ENCODE data around the gene CACNA2D4.

DNA sequence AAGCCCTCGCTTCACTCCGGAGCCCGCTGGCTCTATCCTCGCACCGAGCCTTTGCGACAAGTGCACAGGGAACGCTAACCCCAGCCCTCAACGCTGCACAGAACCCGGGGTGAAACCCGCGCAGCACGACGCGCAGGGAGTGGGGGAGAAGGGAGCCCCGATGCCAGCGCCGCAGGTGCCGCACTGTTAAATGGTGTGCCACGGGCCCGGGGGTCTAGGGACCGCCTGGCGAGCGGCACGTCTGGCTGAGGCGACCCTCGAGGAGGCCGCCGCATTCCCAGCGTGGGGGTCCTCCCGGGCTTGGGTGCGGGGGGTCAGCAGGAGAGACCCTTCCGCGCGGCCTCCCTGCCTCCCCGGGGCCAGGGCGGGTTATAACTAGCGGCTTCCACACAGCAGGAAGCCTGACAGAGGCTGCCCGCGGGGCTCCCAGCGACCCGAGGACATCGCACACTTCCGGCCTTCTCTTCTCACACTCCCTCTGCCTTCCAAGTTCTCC, 121.9 kb downstream of the CACNA2D4 start:
- TF ChIP-seq, protein P1, sequence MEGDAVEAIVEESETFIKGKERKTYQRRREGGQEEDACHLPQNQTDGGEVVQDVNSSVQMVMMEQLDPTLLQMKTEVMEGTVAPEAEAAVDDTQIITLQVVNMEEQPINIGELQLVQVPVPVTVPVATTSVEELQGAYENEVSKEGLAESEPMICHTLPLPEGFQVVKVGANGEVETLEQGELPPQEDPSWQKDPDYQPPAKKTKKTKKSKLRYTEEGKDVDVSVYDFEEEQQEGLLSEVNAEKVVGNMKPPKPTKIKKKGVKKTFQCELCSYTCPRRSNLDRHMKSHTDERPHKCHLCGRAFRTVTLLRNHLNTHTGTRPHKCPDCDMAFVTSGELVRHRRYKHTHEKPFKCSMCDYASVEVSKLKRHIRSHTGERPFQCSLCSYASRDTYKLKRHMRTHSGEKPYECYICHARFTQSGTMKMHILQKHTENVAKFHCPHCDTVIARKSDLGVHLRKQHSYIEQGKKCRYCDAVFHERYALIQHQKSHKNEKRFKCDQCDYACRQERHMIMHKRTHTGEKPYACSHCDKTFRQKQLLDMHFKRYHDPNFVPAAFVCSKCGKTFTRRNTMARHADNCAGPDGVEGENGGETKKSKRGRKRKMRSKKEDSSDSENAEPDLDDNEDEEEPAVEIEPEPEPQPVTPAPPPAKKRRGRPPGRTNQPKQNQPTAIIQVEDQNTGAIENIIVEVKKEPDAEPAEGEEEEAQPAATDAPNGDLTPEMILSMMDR (IDR thresholded peaks at IDR 0.05) = no peak
- peak in 1 of 2 donors; percentile 1 for TF ChIP-seq POLR2A (IDR thresholded peaks at IDR 0.05)

Measured in adrenal gland (tissue), 5 donors.